Upper lobe of right lung (tissue), 1 donor: Measurements from ENCODE around the gene KCNMA1. TPM values are rescaled to one million over a fixed set of nuclear protein-coding genes. Genes with fewer than 3 reads are reported as not detected.
"Not testable (repeated sequence)": the region's sequence is repeated elsewhere in the genome, so short reads cannot be mapped to it uniquely, and the experiment has no call there.

Experiments
- ATAC-seq: fragments of 200-7000 bp; cut with Tn5 transposase; one replicate; pipeline ENCODE4 v1.9.1; 2020; ENCODE audit warnings: mild to moderate bottlenecking, moderate library complexity
- DNase-seq: peaks from one replicate; pipeline ENCODE4 v3.0.0-alpha.2; 2020
- H3K27ac ChIP-seq: fragments of 200-600 bp; one replicate; pipeline ENCODE4 v1.8.0; 2022
- H3K27me3 ChIP-seq: fragments of 200-600 bp; one replicate; pipeline ENCODE4 v1.8.0; 2022; ENCODE audit warnings: mild to moderate bottlenecking
- H3K36me3 ChIP-seq: fragments of 200-600 bp; one replicate; pipeline ENCODE4 v1.8.0; 2022
- H3K4me1 ChIP-seq: fragments of 200-600 bp; one replicate; pipeline ENCODE4 v1.8.0; 2022
- H3K4me3 ChIP-seq: fragments of 200-600 bp; one replicate; pipeline ENCODE4 v1.8.0; 2022; ENCODE audit warnings: mild to moderate bottlenecking
- H3K9me3 ChIP-seq: fragments of 200-600 bp; one replicate; pipeline ENCODE4 v1.8.0; 2022
- intact Hi-C: fragments of 100-400 bp; cut with DNase I; formaldehyde crosslinking; loops from one replicate; pipeline ENCODE4 v1.11.0; 2022
- total RNA-seq: library from RNA; stranded (reverse); fragmentation: NEBNext Ultra II Directional; extraction: Animal tissue kit (Norgen Biotek cat#: 25700); gene quantifications from one replicate; pipeline ENCODE4 v1.2.1, GENCODE V29; 2021
- TF ChIP-seq, protein P1 (sequence below): fragments of 200-600 bp; IDR thresholded peaks from one replicate; pipeline ENCODE4 v1.8.0; 2022; ENCODE audit warnings: antibody characterized with exemption
- donor health status: DM: no; HTN: yes; CAD: no; lungs with severe emphysema.

KCNMA1 gene
- total RNA-seq, 1 donor from 2014 or later: 26.3 TPM

GRCh38 chr10:77390481-77390891, 247.1 kb downstream of the KCNMA1 start:
- intact Hi-C loops: loop anchor here (10.0 kb wide), 1 partner anchor 254 kb away; no protein-coding TSS in a partner anchor
- Histone ChIP-seq H3K4me1 (peaks cover 11% of the 10 kb centered on the region), H3K4me3 (no peak overlapping the region), H3K36me3 (no peaks in the 10 kb centered on the region), H3K9me3 (no peaks in the 10 kb centered on the region), H3K27ac (no peak overlapping the region), H3K27me3 (no peaks in the 10 kb centered on the region)
- TF ChIP-seq, protein P1, sequence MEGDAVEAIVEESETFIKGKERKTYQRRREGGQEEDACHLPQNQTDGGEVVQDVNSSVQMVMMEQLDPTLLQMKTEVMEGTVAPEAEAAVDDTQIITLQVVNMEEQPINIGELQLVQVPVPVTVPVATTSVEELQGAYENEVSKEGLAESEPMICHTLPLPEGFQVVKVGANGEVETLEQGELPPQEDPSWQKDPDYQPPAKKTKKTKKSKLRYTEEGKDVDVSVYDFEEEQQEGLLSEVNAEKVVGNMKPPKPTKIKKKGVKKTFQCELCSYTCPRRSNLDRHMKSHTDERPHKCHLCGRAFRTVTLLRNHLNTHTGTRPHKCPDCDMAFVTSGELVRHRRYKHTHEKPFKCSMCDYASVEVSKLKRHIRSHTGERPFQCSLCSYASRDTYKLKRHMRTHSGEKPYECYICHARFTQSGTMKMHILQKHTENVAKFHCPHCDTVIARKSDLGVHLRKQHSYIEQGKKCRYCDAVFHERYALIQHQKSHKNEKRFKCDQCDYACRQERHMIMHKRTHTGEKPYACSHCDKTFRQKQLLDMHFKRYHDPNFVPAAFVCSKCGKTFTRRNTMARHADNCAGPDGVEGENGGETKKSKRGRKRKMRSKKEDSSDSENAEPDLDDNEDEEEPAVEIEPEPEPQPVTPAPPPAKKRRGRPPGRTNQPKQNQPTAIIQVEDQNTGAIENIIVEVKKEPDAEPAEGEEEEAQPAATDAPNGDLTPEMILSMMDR: no peak
- DNase-seq (no peak), ATAC-seq (no peak)

DNA sequence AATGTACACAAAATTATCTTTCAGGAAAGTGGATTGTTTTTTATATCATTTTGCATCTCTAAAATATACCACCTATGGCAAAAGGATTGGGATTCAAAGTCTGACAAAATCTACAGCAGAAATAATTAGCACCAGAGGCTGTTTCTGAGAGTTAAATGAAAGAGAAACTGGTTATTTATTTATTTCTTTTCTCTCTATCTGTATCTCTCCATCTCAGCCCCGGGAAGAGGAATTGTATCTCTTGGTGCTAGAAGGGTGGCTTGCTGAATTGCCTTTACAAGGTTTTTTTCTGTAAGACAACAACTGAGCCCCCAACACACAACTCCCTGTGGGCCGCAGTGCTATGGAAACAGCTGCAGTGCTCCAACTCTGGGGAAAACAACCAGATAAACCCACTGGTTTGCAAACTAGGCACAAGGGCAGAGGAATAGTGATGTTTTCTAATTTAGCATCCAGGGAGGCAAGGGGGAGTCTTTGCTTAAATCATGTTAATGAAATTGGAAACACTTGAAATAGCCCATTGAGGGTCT, 249.0 kb downstream of the KCNMA1 start:
- Histone ChIP-seq H3K27ac (no peak overlapping the region), H3K4me3 (no peak overlapping the region), H3K27me3 (no peaks in the 10 kb centered on the region), H3K4me1 (peaks cover 11% of the 10 kb centered on the region), H3K9me3 (no peaks in the 10 kb centered on the region), H3K36me3 (no peaks in the 10 kb centered on the region)
- intact Hi-C loops: no loop called here
- ATAC-seq: no peak
- TF ChIP-seq, protein P1: no peak
- DNase-seq: no peak

- DNase-seq, intact Hi-C loops, H3K36me3 ChIP-seq, ATAC-seq, H3K4me3 ChIP-seq, H3K27me3 ChIP-seq, H3K27ac ChIP-seq, H3K4me1 ChIP-seq, H3K9me3 ChIP-seq: not testable (repeated sequence)
Observed at GRCh38 chr10:77387701-77388100, 249.9 kb downstream of the KCNMA1 start.

- Histone ChIP-seq H3K9me3 (no peaks in the 10 kb centered on the region), H3K27me3 (no peaks in the 10 kb centered on the region), H3K27ac (no peak overlapping the region), H3K36me3 (no peaks in the 10 kb centered on the region), H3K4me3 (no peak overlapping the region), H3K4me1 (peaks cover 4% of the 10 kb centered on the region)
- TF ChIP-seq, protein P1: no peak
- DNase-seq (no peak), ATAC-seq (no peak)
- intact Hi-C loops: no loop called here
Observed at GRCh38 chr10:77387247-77387646, 250.4 kb downstream of the KCNMA1 start.

DNA sequence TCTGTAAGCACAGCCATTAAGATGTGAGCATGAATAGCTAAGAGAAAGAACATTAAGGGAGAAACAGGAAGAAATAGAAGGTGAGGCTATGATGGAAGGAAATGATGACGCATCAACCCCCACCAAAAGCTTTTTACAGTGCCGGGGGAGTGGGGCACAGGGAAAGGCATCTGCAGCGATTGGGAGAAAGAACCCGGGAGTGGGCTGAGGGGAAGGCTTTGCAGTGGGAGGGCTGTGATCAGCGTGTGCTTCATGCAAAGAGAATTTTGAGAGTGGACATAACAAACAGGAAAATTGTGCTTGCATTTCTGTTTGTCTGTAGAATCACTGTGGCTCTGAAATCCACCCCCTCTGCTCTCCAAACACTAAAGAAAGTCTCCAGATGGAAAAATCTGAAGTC, 250.8 kb downstream of the KCNMA1 start:
- TF ChIP-seq, protein P1: no peak
- no peak overlapping the region for H3K27ac ChIP-seq
- intact Hi-C loops: no loop called here

GRCh38 chr10:77386365-77386764, 251.2 kb downstream of the KCNMA1 start:
- Histone ChIP-seq H3K4me1 (no peaks in the 10 kb centered on the region), H3K27me3 (no peaks in the 10 kb centered on the region), H3K36me3 (no peaks in the 10 kb centered on the region), H3K9me3 (no peaks in the 10 kb centered on the region), H3K4me3 (no peak overlapping the region), H3K27ac (no peak overlapping the region)
- DNase-seq (no peak), ATAC-seq (no peak)
- intact Hi-C loops: no loop called here
- TF ChIP-seq, protein P1: no peak

More for the DNA sequence above, 250.8 kb downstream of the KCNMA1 start:
- Histone ChIP-seq H3K9me3 (no peaks in the 10 kb centered on the region), H3K4me3 (no peak overlapping the region), H3K27me3 (no peaks in the 10 kb centered on the region), H3K4me1 (peaks cover 3% of the 10 kb centered on the region), H3K36me3 (no peaks in the 10 kb centered on the region)
- DNase-seq: no peak
- ATAC-seq: no peak
